Measurements from ENCODE around the gene CCDC186.

- TF ChIP-seq CTCF (IDR thresholded peaks at IDR 0.05) (no peak), ZFX (IDR thresholded peaks at IDR 0.05; ENCODE audit: borderline replicate concordance) (no peak)
These were observed 91.0 kb downstream of the CCDC186 start for GRCh38 chr10:114083040-114083439.
